Measurements from ENCODE around the gene TOM1L2.
"Not testable (repeated sequence)": the region's sequence is repeated elsewhere in the genome, so short reads cannot be mapped to it uniquely, and the experiment has no call there.

Gene TOM1L2

DNA sequence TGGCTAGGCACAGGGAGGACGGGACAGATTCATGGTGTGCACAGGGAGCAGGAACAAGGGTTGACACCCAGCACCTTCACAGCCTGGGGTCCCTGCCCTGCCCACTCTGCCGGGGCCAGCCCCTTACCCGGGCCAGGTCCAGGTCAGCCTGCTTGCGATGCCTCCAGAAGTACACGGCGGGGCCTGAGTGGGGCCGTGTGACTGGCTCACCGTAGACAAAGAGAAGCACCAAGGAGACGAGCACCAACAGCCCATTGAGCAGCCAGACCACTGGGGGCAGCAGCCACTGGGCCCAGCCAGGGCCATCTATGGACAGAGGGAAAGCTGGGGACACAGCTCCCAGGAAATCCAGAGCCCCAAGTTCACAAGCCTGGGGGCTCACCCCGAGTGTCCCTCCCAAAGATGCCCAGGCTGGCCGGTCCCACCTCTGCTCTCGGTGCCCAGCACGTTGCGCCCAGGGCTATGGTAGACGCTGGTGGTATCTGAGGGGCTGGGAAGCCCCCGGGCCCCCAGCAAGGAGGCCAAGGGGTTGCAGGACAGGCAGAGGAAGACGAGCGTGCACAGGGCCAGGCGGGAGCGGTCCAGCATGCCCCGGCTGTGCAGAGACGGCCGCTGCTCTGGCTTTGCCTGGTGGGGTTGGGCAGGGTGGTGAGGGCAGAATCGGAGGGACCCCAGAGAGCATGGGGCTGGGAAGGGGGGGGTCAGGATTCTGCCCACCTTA lies 155.2 kb downstream of the TOM1L2 start:
- no peak for DNase-seq (ENCODE audit: low spot score)

DNA sequence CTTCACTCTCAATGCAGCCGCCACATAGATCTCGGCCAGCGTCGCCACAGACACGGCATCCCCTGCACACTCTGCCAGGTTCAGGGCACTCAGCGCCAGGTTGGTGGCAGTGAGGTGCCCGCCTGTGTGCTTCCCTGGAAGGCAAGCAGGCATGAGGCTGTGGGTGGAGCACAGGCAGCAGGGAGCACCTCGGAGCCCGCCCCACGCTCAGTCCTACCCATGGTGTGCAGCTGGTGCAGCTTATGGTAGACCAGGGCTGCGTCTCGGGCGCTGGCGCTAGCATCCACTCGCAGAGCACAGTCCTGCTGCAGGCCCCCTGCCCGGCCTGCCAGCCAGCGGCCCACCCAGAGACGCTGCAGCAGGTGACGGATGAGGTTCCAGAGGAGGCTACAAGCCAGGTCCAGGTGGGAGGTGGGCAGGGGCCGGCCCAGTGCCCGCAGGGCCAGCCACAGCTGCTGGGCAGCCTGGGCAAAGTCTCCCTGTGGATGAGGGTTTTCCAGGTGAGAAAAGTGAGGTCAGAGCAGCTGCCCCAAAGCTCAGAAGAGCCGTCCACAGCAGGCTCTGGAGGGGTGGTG lies 155.9 kb downstream of the TOM1L2 start:
- DNase-seq (ENCODE audit: low spot score): no peak

DNA sequence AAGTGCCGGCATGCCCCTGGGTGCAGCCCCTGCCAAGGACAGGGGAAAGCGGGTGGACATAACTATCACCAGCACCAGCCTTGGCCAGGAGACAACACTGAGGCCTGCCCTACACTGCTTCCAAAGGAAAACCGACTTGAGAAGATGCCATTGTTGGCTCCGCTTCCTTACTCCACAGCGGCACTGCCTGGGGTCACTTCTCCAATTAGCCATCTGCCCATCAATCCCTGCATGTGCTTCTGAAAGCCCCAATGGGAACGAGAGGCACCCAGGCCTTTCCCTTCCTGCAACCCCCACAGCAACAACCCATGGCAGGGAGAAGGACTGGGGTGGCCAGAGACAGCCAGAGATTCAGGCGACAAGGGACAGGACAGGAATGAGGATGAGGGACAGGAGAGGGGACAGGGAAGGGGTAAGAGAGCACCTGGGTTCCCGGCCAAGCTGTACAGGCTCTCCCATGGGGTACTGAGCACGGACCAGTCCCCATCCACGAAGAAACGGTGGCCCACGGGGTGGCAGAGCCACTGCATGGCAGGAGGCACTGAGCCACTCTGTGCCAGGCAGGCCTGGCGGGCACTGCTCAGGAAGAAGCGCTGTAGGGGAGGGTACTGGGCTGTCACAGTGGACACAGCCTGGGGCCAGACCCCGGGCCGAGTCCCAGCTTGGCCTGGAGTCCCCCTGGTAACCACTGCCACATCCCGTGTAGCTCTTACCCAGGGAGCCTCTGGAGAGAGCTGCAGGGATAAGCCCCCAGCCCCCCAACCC lies 156.6 kb downstream of the TOM1L2 start:
- DNase-seq (ENCODE audit: low spot score): no peak

DNA sequence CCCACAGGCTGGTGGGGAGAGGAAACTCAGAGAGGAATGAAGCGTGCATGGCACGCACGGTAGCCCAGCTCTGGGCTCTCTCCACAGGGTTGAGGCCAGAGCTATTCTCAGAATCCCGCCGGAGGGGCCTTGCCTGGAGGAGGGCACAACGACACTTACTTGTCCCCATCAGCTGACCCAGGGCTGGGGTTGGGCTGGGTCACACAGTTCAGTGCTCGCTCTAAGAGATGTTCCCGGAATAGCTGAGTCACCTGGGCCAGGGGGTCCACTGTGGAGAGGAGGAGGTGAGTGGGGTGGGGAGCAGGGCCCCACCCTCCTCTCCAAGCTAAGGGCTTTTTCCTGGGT lies 157.2 kb downstream of the TOM1L2 start:
- no peak for DNase-seq (ENCODE audit: low spot score)

DNA sequence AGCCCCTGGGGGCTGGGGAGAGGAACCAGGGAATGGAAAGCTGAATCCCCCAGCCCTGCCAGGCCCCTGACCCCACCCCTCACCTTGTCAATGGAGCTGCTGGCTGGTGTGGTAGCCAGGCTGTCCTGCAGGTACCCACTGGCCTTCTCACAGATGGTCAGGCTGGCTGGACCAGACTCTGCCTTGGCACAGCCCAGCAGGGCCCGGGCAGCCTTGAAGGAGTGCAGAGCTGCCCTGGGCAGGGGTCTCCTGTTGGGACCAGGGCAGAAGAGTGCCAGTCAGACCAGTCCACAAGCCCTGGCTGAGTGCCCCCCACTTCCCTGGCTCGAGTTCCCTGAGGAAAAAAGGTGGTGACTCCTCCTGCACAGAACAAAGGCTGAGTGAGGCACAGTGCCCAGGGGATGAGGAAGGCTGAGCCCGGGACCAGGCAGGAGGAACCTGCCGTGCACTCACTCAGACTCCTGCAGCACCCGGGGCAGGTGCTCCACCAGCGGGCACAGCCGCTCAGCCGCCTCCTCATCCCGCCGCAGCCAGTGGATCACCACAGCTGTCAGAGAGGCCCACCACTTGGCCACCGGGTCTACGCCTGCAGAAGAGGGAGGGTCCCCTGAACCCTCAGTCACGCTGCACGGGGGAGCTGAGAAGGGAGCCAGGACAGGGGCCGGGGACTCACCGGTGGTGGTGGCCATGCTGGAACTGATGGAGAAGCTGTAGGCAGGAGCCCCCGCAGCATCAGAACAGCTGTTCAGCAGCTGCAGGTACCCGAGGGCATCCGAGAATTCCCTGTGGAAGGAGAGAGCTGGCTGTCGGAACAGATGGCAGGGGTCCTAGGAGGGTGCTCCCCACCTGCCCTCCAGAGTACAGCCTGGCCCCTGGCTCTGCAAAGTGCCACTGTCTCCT lies 157.8 kb downstream of the TOM1L2 start:
- no peak for DNase-seq (ENCODE audit: low spot score)

DNA sequence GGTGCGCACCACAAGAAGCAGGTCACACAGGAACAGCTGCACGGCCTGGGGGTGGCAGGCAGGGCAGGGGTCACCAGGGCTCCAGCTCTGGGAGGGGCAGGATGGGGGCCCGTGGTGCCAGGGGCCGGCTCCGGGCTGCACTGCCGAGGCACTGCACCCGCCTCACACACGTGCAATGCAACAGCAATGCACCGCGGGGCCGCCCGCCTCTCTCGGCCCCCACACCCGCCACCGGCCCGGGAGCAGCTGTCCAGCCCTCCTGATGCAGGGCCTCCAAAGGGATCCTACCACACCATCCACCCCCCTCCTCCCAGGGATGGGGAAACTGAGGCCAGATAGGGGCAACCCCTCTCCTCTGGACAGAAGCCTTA lies 158.5 kb downstream of the TOM1L2 start:
- no peak for DNase-seq (ENCODE audit: low spot score)

DNA sequence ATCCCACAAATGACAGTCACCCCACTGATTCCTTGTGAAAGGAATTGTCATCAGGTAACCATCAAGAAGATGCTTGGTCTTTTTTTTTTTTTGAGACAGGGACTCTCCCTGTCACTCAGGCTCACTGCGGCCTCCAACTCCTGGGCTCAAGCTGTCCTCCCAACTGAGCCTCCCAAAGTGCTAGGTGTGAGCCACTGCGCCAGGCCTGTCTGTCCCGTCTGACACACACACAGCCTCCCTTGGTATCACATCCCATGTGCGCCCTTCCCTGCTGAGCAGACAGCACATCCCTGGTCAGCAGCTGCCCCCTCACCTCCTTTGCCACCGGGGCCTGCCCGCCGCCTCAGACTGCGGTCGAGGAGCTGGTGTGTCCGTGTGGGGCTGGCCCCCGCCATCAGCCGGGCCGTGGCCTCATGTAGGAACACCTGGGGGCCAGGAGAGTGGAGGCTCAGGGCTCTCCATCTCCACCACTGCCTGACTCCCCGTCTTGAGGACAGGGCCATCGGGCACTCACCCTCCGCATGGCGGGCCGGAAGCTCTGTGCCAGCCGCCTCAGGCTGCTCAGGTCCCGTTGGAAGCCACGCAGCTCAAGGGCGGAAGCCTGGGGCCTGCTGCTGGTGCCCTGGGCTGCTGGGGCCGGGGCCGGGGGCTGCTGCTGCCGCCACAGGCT lies 159.0 kb downstream of the TOM1L2 start:
- DNase-seq (ENCODE audit: low spot score): no peak

DNA sequence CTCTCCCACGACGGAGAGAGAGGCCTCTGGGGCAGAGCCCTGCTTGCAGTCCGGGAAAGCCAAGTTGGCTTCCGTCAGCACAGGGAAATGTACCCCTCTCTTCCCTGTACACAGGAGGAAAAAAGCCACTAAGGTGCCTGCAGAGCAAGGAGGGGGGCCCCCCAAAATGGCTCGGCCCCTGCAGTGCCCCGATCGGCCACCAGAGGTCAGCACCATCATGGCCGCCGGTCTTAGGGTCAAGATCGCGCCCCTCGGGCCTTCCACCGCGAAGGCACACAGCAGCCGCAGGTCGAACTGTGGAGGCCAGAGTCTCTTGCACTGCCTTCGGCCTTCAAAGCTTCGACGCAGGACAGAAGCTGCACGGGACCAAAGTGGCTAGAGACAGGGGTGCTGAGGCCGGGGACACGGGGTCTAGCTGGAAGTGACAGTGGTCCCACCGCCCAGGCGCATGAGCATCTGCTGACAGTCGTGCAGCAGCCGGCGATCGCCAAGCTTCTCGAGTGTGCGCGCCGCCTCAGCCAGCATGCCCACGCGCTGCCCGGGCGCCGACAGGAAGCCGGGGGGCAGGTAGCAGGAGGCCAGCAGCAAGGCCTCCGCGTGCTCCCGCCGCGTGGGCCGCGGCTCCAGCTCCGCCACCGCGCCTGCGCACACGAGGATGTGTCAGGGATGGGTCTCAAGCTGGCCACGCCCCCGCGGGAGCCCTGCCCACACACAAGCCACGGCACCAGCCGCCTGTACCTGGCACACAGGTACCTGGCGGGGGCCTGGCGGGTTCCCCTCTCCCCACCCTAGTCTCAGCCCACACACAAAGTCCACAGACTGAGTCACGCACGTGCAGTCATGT lies 159.8 kb downstream of the TOM1L2 start:
- peak; percentile 74 for DNase-seq (ENCODE audit: low spot score)

DNA sequence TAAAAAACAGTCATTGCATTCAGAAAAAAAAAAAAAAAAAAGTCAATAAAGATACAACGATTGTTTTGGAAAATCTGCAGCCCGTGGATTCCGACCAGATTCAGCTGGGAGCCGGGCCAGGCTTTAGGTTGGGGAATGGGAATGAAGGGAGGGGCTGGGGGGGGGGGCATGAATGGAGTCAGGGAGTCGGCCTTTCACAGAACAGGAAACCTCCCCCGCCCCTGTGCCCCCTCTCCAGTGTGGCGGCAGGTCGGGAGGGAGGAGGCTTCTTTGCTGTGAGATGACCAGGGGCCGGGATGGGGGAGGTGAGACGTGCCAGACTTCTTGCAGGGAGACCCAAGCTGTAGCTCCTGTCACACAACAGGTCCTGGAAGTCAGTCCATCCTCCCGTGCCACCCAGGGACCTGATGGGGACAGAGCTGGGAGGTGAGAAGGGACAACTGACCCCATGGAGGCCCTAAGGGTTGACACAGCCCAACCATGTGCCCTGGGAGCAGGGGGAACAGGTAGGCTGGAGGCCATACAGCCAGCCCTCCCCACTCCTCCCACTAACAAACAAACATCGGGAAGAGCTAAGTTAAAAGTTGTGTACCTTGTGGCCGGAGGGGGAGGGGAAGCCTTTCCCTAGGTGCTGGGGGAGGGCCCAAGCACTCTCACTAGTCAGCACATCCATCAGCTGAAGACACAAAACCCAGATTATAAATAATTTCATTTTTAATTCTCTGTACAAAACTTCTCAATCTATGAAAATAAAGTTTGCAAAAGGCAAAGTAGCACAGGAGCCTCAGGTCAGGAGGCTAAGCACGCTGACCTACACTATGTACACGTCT lies 160.6 kb downstream of the TOM1L2 start:
- no peak for DNase-seq (ENCODE audit: low spot score)

DNA sequence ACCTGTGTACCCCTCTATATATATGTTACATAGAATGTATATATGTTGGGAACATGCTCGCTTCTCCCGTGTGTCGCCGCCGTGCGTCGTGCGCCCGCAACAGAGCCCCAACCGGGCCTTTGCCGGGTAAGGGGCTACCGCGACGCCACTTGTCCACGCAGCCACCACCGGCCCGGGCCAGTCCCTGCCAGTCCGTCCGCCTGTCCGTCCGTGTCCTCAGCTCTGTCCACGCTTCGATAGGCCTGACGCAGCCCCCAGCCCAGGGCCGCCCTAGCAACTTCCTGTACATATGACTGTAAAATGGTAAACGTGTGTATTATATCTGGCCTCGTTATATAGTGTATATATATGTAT lies 161.3 kb downstream of the TOM1L2 start:
- no peak for DNase-seq (ENCODE audit: low spot score)

DNA sequence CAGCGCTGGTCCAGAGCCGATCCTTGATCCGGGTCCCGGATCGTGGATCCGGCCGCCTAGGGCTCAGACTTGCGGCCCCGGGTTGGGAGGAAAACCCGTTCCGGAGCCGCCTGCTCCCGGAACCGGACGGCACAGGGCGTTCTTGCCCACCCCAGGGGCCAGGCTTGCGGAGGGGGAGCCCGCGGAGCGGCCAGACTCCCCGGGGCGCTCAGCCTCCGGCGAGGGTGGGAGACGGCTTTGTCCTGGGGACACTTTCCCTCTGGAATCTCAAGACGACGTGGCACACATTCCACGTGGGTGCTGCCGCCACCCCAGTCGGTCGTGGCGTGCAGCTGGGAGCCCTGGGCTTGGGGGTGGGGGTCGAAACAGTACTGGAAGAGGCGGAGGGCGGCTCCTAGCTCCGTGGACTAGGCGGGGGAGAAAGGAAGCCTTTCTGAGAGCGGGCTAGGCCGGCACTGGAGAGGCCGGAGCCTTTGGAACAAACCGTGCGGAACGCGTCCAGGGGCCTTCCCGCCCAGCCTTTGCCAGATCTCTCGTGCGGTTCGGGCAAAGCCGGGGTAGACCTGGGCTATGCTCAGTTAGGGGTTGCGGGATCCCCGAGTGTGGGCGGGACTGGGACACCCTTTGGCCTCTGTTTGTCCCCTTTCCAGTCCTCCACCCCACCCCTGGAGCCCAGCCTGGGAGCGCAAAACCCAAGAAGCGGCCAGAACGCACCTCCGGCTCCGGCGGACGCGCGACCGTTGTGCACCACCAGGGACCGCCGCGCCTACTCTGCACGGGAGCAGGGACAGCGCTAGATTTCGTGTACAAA lies 161.9 kb downstream of the TOM1L2 start:
- peak; percentile 60 for DNase-seq (ENCODE audit: low spot score)

DNA sequence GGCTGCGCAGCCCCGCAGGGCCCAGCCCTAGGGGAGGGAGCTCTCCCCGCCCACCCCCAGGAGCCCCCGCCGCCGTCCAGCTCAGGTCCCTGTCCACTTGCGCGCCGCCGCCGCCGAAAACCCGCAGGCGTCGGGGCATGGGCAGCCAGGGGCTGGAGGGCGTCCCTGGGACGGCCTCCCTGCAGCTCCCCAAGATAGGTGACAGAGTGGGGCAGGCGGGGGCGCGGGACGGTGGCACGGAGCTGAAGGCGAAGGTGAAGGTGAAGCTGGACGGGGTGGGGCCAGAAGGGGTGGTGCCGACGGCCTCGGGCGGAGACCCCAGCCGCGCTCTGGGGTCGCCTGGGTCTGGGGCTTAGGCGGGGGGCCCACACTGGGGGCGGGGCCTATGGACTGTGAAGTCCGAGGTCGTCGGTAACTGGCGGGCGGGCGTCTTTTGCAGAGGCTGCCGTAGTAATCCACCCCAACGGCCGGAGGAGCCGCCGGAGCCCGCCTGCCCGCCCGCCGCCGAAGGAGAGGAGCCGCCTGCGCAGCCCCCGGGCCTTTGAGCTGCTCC lies 162.6 kb downstream of the TOM1L2 start:
- no peak for DNase-seq (ENCODE audit: low spot score)

DNA sequence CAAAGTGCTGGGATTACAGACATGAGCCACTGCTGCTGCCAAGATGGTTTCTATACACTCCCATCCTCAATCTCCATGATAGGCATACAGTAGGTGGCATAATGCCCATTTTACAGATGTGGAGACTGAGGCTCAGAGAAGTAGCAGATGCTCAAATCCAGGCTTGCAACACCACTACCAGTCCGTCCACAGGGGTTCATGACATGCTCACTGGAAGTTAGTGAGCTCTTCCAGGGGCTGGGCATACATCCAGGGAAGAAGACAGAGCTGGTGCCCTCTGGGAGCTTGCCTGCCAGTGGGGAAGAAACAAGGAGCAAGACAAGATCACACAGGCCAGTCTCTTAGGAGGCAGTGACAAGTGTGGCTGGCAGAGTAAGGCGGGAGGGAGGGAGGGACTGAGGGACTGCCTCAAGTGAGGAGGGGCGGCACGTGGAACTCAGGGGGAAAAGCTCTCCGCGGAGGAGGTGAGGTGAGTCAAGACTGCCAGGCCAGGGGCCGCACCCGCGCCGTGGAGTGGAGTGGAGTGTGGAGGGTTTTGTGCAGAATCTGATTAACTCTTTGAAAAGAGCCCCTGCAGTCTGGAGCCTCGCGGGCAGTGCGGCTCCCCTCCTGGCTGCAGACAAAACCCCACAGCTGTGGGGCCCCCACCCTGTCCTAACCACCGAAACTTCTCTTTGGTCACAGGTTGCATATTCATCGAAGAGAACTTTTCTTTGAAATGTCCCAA lies 163.3 kb downstream of the TOM1L2 start:
- no peak for DNase-seq (ENCODE audit: low spot score)

DNA sequence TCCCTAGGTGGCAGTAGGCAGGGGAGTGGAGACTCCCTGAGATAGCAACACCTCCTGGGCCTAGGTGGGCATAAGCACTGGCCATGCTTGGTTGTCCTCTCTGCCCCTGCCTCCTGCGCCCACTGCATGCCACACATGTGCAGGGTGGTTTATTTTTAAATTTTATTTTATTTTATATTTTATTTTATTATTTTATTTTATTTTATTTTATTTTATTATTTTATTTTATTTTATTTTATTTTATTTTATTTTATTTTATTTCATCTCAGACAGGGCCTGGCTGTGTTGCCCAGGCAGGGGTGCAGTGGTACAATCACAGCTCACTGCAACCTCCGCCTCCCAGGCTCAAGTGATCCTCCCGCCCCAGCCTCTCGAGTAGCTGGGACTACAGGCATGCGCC lies 164.0 kb downstream of the TOM1L2 start:
- not testable (repeated sequence) for DNase-seq (ENCODE audit: low spot score)

DNA sequence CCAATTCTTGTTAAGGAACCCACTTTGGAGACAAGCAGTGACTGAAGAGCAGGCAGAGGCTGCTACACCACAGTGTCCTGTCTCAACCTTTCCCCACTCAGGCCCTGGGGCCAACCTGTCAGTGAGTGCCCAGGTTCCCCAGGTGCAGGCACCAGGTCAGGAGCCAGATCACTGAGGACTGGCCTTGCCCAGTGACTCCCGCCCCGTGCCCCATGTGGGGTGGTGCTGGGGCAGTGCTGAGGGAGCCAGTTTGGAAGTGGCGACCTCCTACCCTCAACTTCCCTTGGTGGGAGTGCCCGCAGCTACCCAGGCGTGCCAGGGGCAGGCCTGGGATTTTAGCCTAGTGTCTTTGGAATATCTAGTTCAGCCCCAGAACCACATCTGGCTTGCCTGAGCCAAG lies 164.8 kb downstream of the TOM1L2 start:
- no peak for DNase-seq (ENCODE audit: low spot score)

DNA sequence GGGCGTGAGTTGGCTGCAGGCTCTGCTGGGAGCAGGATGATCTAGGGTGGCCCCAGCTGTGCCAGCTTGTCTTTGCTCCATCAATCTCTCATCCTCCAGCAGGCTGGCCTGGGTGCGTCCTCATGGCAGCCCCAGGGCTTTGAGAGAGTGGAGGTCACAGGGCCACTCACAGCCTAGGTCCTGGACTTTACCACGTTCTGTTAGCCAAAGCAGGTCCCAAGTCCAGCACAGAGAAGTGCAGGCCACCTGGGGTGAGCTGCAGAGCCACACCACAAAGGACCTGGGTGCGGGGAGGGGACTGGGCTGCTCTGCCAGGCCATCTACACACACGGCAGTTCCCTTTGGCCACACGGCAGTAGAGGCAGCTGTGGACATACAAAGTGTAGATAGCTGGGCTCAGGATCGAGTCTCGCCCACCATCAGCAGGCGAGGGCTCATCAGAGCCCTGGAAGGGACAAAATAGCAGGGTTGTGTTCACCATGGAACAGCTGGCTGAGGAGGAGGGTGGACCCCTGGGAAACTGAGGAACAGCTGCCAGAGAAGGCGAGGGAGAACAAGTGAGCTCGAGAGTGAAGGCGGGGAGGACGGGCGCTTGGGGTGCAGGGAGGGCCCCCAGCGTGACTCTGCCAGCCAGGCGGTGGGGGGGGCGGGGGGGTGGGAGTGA lies 165.5 kb downstream of the TOM1L2 start:
- DNase-seq (ENCODE audit: low spot score): no peak

DNA sequence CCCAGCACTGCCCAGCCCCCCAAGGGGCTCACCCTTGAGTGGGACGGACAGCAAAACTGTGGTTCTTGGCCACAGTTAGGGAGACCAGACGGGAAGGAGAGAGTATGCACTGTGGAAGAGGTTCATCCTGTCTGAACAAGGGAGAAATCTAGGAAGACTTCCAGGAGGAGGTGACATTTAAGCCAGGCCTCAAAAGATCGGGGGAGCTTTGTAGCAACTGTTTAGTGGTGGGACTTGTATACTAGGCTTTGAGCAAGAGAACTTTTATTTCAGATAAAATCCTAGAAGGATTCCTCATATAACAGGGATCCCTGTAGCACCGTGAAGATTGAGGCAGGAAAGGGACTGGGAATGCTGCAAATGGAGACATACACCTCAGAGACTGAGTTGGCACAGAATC lies 166.2 kb downstream of the TOM1L2 start:
- DNase-seq (ENCODE audit: low spot score): no peak

DNA sequence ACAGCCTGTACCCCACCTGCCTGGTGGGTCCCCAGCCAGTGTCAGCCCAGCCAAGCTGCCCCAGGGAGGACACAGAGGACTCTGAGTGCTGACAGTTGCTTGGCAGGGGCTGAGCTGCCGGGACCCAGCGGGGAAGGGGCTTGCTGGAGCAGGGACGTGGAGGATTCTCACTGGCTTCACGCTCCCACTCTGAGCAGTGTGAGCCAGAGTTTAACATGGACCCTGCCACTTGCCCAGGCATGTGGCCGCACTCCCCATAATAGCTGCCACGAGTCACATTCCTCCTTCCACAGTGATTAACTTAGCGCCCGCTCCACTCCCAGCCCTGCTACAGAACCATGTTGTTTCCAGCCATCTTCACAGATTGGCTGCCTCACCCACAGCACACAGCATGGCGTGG lies 166.6 kb downstream of the TOM1L2 start:
- DNase-seq (ENCODE audit: low spot score): no peak

All from D341Med (cell line).